Prostate gland (tissue), 2 donors: ENCODE measurements around the gene ZKSCAN5. TPM values are rescaled to one million over a fixed set of nuclear protein-coding genes. Genes with fewer than 3 reads are reported as not detected.
"Not testable (repeated sequence)": the region's sequence is repeated elsewhere in the genome, so short reads cannot be mapped to it uniquely, and the experiment has no call there.

ENCODE experiments used
- DNase-seq: peaks from one replicate; pipeline ENCODE4 v3.0.0-alpha.2; 2019; ENCODE audit warnings: low spot score
- H3K27ac ChIP-seq, 2 donors: fragments of 200-600 bp; sonication (generic); 2 replicates each; pipeline ENCODE4 v1.5.1; 2017 to 2019
- H3K27me3 ChIP-seq: fragments of 200-600 bp; sonication (generic); replicated peaks from 2 replicates; pipeline ENCODE4 v1.5.1; 2019; ENCODE audit not compliant: insufficient read depth
- H3K36me3 ChIP-seq, 2 donors: fragments of 200-600 bp; sonication (generic); 1 replicate in 1 of 2; 2 replicates in 1 of 2; pipeline versions ENCODE4 v1.5.1 to v1.8.1; 2017 to 2019
- H3K4me1 ChIP-seq: fragments of 200-600 bp; sonication (generic); replicated peaks from 2 replicates; pipeline ENCODE4 v1.5.1; 2019
- H3K4me3 ChIP-seq, 2 donors: fragments of 200-600 bp; sonication (generic); 2 replicates each; pipeline ENCODE4 v1.5.1; 2017 to 2019
- H3K9me3 ChIP-seq: fragments of 200-600 bp; sonication (generic); 2 replicates; pipeline ENCODE4 v1.5.1; 2017
- POLR2A ChIP-seq: fragments of 450-650 bp; IDR thresholded peaks from one replicate; pipeline ENCODE4 v1.6.1; 2016; ENCODE audit warnings: antibody characterized with exemption, mild to moderate bottlenecking
- POLR2AphosphoS5 ChIP-seq: sonication (generic); formaldehyde crosslinking; IDR thresholded peaks from one replicate; pipeline ENCODE4 v1.6.1; 2017; ENCODE audit warnings: antibody characterized with exemption
- WGBS: methylation state at CpG from one replicate; pipeline ENCODE4 v1.1.5; 2018; 5-methylcytosine and 5-hydroxymethylcytosine counted together
- intact Hi-C: fragments of 100-400 bp; cut with DNase I; formaldehyde crosslinking; loops from one replicate; pipeline ENCODE4 v1.14.2; 2022
- total RNA-seq, 2 donors: library from RNA; depleted of rRNA; stranded (reverse); fragments of >200 nt; gene quantifications; one replicate each; pipeline ENCODE4 v1.1.0, GENCODE V29; 2016
- TF ChIP-seq, protein P1 (sequence below), 4 experiments: fragments of 200-600 bp in 2 of 4; fragments of 450-650 bp in 2 of 4; sonication (generic) in 2 of 4; IDR thresholded peaks; 1 replicate in 3 of 4; 2 replicates in 1 of 4; pipeline ENCODE4 v1.5.1; 2016 to 2019; ENCODE audit warnings: antibody characterized with exemption in 4 of 4, mild to moderate bottlenecking in 2 of 4, moderate library complexity in 2 of 4

Gene ZKSCAN5
- total RNA-seq, 2 donors from 2014 or later: 7.8 to 13.2 TPM

DNA sequence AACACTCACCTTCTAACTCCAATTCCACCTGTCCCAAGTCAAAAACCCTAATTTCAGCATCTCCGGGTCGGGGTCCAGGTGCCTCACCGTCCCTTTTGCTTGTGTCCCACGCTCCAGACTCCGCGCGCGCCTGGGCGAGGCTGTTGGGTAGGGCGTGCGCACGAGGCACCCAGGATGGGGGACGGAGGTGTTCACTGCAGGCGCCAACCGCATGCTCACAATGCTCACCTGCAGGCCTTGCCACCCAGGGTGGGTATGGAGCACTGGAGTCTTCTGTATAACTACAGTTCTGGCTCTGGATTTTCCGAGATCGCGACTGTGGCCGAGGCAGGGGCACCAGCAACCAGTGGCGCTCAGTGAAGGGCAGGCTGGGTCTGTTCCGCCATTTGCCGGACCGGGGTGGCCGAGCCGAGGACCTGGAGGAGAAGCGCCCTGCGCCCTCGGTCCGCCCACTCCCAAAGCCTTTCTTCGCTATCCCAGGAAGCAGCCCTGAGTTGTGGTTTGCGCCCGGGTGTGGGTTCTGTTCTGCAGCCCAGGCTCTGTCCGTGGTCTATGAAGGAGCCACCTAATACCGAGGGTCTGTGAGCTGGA, 38.7 kb downstream of the ZKSCAN5 start:
- no peaks in the 10 kb centered on the region for H3K27me3 ChIP-seq
- 96% methylated on average over 34 of the region's 34 CpGs for WGBS
- H3K9me3 ChIP-seq: no peaks in the 10 kb centered on the region
- intact Hi-C loops: no loop called here
- no peaks in the 10 kb centered on the region for H3K36me3 ChIP-seq
- H3K4me3 ChIP-seq: no peak overlapping the region
- no peak for TF ChIP-seq POLR2A
- no peak for TF ChIP-seq POLR2AphosphoS5
- TF ChIP-seq, protein P1, sequence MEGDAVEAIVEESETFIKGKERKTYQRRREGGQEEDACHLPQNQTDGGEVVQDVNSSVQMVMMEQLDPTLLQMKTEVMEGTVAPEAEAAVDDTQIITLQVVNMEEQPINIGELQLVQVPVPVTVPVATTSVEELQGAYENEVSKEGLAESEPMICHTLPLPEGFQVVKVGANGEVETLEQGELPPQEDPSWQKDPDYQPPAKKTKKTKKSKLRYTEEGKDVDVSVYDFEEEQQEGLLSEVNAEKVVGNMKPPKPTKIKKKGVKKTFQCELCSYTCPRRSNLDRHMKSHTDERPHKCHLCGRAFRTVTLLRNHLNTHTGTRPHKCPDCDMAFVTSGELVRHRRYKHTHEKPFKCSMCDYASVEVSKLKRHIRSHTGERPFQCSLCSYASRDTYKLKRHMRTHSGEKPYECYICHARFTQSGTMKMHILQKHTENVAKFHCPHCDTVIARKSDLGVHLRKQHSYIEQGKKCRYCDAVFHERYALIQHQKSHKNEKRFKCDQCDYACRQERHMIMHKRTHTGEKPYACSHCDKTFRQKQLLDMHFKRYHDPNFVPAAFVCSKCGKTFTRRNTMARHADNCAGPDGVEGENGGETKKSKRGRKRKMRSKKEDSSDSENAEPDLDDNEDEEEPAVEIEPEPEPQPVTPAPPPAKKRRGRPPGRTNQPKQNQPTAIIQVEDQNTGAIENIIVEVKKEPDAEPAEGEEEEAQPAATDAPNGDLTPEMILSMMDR (IDR thresholded peaks at IDR 0.05): no peak
- no peak overlapping the region for H3K27ac ChIP-seq
- no peaks in the 10 kb centered on the region for H3K4me1 ChIP-seq
- DNase-seq: no peak

DNA sequence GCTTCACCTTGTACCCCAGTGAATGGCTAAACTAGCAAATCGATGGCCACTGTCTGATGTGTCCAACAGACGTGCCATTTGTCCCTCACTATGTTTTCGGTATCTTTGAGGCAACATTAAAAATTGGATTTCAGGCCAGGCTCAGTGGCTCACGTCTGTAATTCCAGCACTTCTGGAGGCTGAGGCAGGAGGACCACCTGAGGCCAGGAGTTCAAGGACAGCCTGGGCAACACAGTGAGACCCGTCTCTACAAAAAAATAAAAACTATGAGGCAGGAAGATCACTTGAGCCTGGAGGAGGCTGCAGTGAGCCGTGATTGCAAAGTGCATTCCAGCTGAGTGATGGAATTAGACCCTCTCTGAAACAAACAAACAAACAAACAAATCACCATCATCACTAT, 39.5 kb downstream of the ZKSCAN5 start:
- Histone ChIP-seq H3K4me3 (no peak overlapping the region), H3K27me3 (no peaks in the 10 kb centered on the region), H3K4me1 (no peaks in the 10 kb centered on the region), H3K9me3 (no peaks in the 10 kb centered on the region), H3K36me3 (no peaks in the 10 kb centered on the region), H3K27ac (no peak overlapping the region)
- WGBS: 94% methylated on average over 6 of the region's 6 CpGs
- intact Hi-C loops: no loop called here
- DNase-seq: no peak
- TF ChIP-seq, protein P1 (IDR thresholded peaks at IDR 0.05): no peak
- TF ChIP-seq POLR2A (no peak), POLR2AphosphoS5 (no peak)

DNA sequence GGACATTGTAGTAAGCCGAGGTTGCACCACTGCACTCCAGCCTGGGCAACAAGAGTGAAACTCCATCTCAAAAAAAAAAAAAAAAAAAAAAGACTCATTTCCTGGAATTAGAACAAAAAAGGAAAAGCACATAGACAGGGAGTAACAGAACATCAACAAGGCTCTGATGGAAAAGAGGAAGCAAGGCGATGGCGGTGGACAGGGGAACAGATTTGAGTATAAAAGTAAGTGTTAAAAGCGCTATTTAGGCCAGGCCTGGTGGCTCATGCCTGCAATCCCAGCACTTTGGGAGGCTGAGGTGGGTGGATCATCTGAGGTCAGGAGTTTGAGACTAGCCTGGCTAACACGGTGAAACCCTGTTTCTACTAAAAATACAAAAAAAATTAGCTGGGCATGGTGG, 40.8 kb downstream of the ZKSCAN5 start:
- H3K36me3 ChIP-seq, DNase-seq, H3K9me3 ChIP-seq, H3K27me3 ChIP-seq, H3K4me1 ChIP-seq, intact Hi-C loops, H3K4me3 ChIP-seq, H3K27ac ChIP-seq: not testable (repeated sequence)
- 95% methylated on average over 5 of the region's 5 CpGs for whole genome bisulfite sequencing

DNA sequence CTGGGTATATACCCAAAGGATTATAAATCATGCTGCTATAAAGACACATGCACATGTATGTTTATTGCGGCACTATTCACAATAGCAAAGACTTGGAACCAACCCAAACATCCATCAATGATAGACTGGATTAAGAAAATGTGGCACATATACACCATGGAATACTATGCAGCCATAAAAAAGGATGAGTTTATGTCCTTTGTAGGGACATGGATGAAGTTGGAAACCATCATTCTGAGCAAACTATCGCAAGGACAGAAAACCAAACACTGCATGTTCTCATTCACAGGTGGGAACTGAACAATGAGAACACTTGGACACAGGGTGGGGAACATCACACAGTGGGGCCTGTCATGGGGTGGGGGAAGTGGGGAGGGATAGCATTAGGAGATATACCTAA, 45.1 kb downstream of the ZKSCAN5 start:
- H3K27ac ChIP-seq, H3K27me3 ChIP-seq, intact Hi-C loops, H3K36me3 ChIP-seq, H3K4me1 ChIP-seq, H3K9me3 ChIP-seq, DNase-seq, H3K4me3 ChIP-seq: not testable (repeated sequence)
- WGBS: 94% methylated on average over 2 of the region's 2 CpGs

DNA sequence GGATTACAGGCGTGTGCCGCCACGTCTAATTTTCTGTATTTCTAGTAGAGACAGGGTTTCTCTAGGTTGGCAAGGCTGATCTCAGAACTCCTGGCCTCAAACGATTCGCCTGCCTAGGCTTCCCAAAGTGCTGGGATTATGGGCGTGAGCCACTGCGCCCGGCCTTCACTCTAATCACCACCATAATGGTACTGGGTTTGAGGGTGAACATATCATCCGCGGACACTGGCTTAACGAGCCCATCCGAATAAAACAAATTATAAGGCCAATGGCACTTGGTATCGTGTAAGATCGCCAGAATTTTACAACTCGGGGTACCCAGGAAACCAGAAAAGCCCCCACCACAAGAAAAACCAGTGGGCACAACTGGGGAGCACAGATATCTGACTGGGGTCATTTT, 46.9 kb downstream of the ZKSCAN5 start:
- TF ChIP-seq POLR2A: no peak
- TF ChIP-seq, protein P1 (IDR thresholded peaks at IDR 0.05): no peak
- TF ChIP-seq POLR2AphosphoS5: no peak
- intact Hi-C loops: loop anchor here (5.0 to 10.0 kb wide), 2 partner anchors 49 to 363 kb away; partner anchors contain the start of genes TRIM4, ZKSCAN5 and ZNF394
- Histone ChIP-seq H3K36me3 (no peaks in the 10 kb centered on the region), H3K4me1 (no peaks in the 10 kb centered on the region), H3K27ac (peak overlapping the region; percentile 76 to 85), H3K9me3 (no peaks in the 10 kb centered on the region), H3K4me3 (peak overlapping the region; percentile 54 to 84), H3K27me3 (no peaks in the 10 kb centered on the region)
- 8% methylated on average over 15 of the region's 15 CpGs for WGBS
- no peak for DNase-seq

DNA sequence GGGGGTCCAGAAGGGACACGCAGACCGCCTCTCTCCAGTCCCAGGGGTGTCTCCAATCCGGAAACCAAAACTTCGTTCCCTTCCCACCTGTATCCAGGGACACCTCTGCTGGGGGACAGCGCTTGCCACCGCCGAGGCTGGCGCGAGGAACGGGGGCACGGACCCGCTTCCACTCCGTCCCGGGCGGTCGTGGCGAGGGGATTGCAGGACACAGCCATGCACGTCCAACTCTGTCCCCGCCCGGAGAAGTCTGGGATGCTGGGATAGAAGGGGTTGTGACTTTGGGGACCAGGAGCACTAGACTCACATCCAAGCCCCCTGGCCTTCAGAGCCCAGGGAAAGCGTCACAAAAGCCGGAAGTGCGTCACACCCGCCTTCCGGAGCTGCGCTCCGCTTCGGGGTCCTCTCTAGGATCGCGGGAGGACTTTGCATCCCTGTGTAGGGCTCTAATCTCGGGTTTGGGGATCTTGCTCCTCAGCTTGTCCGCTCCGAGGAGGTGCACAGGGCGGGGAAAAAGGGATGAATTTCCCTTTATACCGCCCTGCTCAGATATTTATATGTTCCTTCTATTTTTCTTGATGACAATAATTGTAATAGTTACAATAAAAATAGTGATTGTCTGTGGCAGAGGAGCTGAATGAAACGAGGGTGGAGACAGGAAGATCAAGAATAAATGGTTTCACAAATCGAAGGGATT, 47.5 kb downstream of the ZKSCAN5 start, which contains the start of gene FAM200A:
TSS of gene FAM200A (minus strand) at position 348 of the 697 bp plus-strand sequence. CDS start 3,707 bp downstream, outside the sequence.
- Histone ChIP-seq H3K27ac (peak within 1 kb of the TSS; percentile 76 to 85), H3K4me3 (peak within 1 kb of the TSS; percentile 54 to 84), H3K27me3 (no peaks in the 10 kb centered on the region), H3K9me3 (no peaks in the 10 kb centered on the region), H3K36me3 (no peaks in the 10 kb centered on the region), H3K4me1 (no peaks in the 10 kb centered on the region)
- under 1% methylated on average over 37 of the region's 37 CpGs for WGBS
- intact Hi-C loops: loop anchor here (5.0 to 10.0 kb wide), 2 partner anchors 50 to 363 kb away; partner anchors contain the start of genes TRIM4, ZKSCAN5 and ZNF394
- DNase-seq: peak; percentile 83
- TF ChIP-seq POLR2A (peak; percentile 47), POLR2AphosphoS5 (peak; percentile 96)
- TF ChIP-seq, protein P1 (IDR thresholded peaks at IDR 0.05): no peak
